HepG2 (cell line): ENCODE results near the gene MPLKIP.

Experiments used
- GTF2F1 ChIP-seq: fragments of 150-350 bp; IDR thresholded peaks from 2 replicates; pipeline ENCODE4 v1.6.1; 2014; ENCODE audit warnings: low read length
- POLR2A ChIP-seq, 2 experiments: IDR thresholded peaks; 2 replicates each; pipeline ENCODE4 v1.6.1; 2011; ENCODE audit warnings: low read depth in 2 of 2, low read length in 2 of 2, mild to moderate bottlenecking in 1 of 2, moderate library complexity in 1 of 2; ENCODE audit not compliant: insufficient read depth in 1 of 2
- WIZ ChIP-seq: sonication (generic); formaldehyde crosslinking; IDR thresholded peaks from 2 replicates; pipeline ENCODE4 v1.5.1; 2020; ENCODE audit warnings: mild to moderate bottlenecking, missing genetic modification reagents
- ZNF432 ChIP-seq: sonication (generic); formaldehyde crosslinking; IDR thresholded peaks from 2 replicates; pipeline ENCODE4 v1.5.0; 2020; ENCODE audit warnings: missing genetic modification reagents, mild to moderate bottlenecking, borderline replicate concordance
- ZNF841 ChIP-seq: sonication (generic); formaldehyde crosslinking; IDR thresholded peaks from 2 replicates; pipeline ENCODE4 v1.8.1; 2023; ENCODE audit warnings: missing genetic modification reagents, borderline replicate concordance
- TF ChIP-seq, protein P1 (sequence below): sonication (generic); formaldehyde crosslinking; IDR thresholded peaks from 2 replicates; pipeline ENCODE4 v1.5.1; 2020; ENCODE audit warnings: missing genetic modification reagents, mild to moderate bottlenecking, borderline replicate concordance
- TF ChIP-seq, protein P2 (sequence below): IDR thresholded peaks from 2 replicates; pipeline ENCODE4 v1.6.1; 2016; ENCODE audit warnings: missing biosample characterization, missing genetic modification reagents, low read depth

DNA sequence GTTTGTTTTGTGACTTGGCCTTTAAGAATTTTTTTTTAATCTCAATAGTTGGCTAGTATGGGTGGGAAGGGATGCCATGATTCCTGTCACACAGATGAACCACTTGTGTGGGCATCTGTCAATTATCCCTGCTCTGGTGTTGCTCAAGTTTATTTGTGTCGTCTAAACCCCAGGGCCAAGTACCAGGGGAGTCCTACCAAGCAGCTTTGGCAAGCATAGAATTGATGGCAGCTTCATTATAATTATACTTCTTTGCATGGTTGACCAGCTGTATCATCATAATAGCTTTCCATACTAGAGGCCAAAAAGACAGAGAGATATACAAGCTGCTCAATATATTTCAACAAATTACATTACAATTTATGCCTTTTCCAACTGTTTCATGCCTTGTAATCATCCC is 30.8 kb upstream of the MPLKIP start:
- TF ChIP-seq POLR2A (IDR thresholded peaks at IDR 0.05; ENCODE audit: insufficient read depth in 1 of 2, low read depth in 2 of 2, low read length in 2 of 2) = no peak
- TF ChIP-seq GTF2F1 = no peak
- TF ChIP-seq ZNF841 (CRISPR knock-in tag) = no peak
- TF ChIP-seq, protein P1, sequence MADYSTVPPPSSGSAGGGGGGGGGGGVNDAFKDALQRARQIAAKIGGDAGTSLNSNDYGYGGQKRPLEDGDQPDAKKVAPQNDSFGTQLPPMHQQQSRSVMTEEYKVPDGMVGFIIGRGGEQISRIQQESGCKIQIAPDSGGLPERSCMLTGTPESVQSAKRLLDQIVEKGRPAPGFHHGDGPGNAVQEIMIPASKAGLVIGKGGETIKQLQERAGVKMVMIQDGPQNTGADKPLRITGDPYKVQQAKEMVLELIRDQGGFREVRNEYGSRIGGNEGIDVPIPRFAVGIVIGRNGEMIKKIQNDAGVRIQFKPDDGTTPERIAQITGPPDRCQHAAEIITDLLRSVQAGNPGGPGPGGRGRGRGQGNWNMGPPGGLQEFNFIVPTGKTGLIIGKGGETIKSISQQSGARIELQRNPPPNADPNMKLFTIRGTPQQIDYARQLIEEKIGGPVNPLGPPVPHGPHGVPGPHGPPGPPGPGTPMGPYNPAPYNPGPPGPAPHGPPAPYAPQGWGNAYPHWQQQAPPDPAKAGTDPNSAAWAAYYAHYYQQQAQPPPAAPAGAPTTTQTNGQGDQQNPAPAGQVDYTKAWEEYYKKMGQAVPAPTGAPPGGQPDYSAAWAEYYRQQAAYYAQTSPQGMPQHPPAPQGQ (CRISPR knock-in tag) = no peak
- no peak for TF ChIP-seq ZNF432
- TF ChIP-seq, protein P2, sequence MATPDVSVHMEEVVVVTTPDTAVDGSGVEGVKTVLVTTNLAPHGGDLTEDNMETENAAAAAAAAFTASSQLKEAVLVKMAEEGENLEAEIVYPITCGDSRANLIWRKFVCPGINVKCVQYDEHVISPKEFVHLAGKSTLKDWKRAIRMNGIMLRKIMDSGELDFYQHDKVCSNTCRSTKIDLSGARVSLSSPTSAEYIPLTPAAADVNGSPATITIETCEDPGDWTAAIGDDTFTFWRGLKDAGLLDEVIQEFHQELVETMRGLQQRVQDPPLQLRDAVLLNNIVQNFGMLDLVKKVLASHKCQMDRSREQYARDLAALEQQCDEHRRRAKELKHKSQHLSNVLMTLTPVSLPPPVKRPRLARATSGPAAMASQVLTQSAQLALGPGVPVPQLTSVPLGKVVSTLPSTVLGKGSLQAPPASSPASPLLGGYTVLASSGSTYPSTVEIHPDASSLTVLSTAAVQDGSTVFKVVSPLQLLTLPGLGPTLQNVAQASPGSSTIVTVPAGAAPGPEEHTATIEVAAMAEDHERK (CRISPR knock-in tag) = no peak
- no peak for TF ChIP-seq WIZ (CRISPR knock-in tag)
